Erythroblast (primary cell): ENCODE results near the gene TCF23.

ENCODE experiments used
- GATA1 ChIP-seq: IDR thresholded peaks from 2 replicates; pipeline ENCODE4 v1.6.1; 2011; ENCODE audit warnings: low read depth, mild to moderate bottlenecking, control low read depth, low read length, moderate library complexity
- POLR2A ChIP-seq: IDR thresholded peaks from 2 replicates; pipeline ENCODE4 v1.6.1; 2011; ENCODE audit warnings: mild to moderate bottlenecking, low read length

DNA sequence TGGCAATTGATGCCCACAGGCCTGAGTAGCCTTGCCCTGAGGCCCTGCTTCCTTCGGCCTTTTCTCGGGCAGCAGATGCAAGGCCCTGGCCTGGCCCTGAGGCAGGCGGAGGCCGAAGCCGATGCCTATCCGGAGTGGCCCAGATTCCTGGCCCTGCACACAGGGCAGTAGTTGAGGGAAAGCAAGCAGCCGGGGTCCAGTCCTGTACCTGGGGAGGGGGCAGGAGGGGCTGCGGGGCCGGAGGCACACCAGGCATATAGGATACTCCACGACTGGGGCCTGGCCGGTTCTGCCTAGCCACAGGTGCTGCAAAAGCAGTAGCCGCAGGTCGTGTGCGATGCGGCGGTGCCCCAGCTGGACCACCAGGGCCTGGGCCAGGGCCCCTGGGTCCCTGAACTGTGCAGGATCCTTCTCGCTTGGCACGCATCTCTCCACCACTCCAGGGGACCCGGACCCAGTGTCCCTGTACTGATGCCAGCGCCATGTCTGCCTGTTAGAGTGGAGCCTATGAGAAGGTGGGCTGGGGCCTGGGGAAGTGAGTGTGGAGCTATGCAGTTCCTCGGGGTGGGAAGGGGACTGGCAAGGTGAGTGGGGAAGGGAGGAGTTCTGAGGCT is 11.4 kb upstream of the TCF23 start:
- TF ChIP-seq POLR2A (no peak), GATA1 (no peak)
